ENCODE results near the gene CHCHD6.

- TF ChIP-seq CTCF (IDR thresholded peaks at IDR 0.05; ENCODE audit: low read depth, low read length, missing input control), result no peak
- no peak for TF ChIP-seq SP1 (IDR thresholded peaks at IDR 0.05)
- TF ChIP-seq MAX (IDR thresholded peaks at IDR 0.05), result no peak
- TF ChIP-seq EGR1 (IDR thresholded peaks at IDR 0.05; ENCODE audit: low read depth in 2 of 2), result no peak
- TF ChIP-seq RXRA (IDR thresholded peaks at IDR 0.05), result no peak
- TF ChIP-seq RAD21 (IDR thresholded peaks at IDR 0.05), result no peak
- TF ChIP-seq REST (IDR thresholded peaks at IDR 0.05), result no peak
- TF ChIP-seq ATF3 (IDR thresholded peaks at IDR 0.05), result no peak
- TF ChIP-seq JUND (IDR thresholded peaks at IDR 0.05), result no peak
- no peak for TF ChIP-seq ZBTB33 (IDR thresholded peaks at IDR 0.05)
- no peak for TF ChIP-seq YY1 (IDR thresholded peaks at IDR 0.05)
- no peak for TF ChIP-seq TAF1 (conservative IDR thresholded peaks at IDR 0.05)
Observed at GRCh38 chr3:126891791-126892190, 187.8 kb downstream of the CHCHD6 start.

Data from liver (tissue), 3 donors.